Trophoblast cell (in vitro differentiated cells and primary cell): ENCODE data around the gene KLF6.

Experiments used
- DNase-seq, 2 donors: peaks; one replicate each; pipeline ENCODE4 v3.0.0-alpha.2; 2016
- H2AFZ ChIP-seq: 2 replicates; pipeline ENCODE4 v1.6.1; 2013; ENCODE audit warnings: low read length, moderate library complexity, mild to moderate bottlenecking; ENCODE audit not compliant: insufficient read depth, poor library complexity
- H2AK5ac ChIP-seq: 2 replicates; pipeline ENCODE4 v1.6.1; 2013; ENCODE audit warnings: mild to moderate bottlenecking, low read length
- H2BK120ac ChIP-seq: 2 replicates; pipeline ENCODE4 v1.6.1; 2013; ENCODE audit warnings: low read length, mild to moderate bottlenecking, moderate library complexity; ENCODE audit not compliant: insufficient read depth, poor library complexity
- H2BK12ac ChIP-seq: 2 replicates; pipeline ENCODE4 v1.6.1; 2013; ENCODE audit warnings: mild to moderate bottlenecking, low read length, moderate library complexity
- H2BK5ac ChIP-seq: 2 replicates; pipeline ENCODE4 v1.6.1; 2013; ENCODE audit warnings: low read length, low read depth, moderate library complexity, mild to moderate bottlenecking; ENCODE audit not compliant: poor library complexity
- H3K14ac ChIP-seq: 2 replicates; pipeline ENCODE4 v1.6.1; 2013; ENCODE audit warnings: mild to moderate bottlenecking, low read length
- H3K18ac ChIP-seq: 2 replicates; pipeline ENCODE4 v1.6.1; 2013; ENCODE audit warnings: mild to moderate bottlenecking, low read length
- H3K23ac ChIP-seq: 2 replicates; pipeline ENCODE4 v1.6.1; 2013; ENCODE audit warnings: low read length
- H3K27ac ChIP-seq: 2 replicates; pipeline ENCODE4 v1.5.1; 2013; ENCODE audit warnings: low read depth, mild to moderate bottlenecking, inconsistent platforms, low read length, moderate library complexity
- H3K27me3 ChIP-seq: 2 replicates; pipeline ENCODE4 v1.6.1; 2013; ENCODE audit warnings: inconsistent platforms, mild to moderate bottlenecking, low read length, moderate library complexity; ENCODE audit not compliant: insufficient read depth
- H3K36me3 ChIP-seq, 2 experiments: 1 replicate in 1 of 2; 2 replicates in 1 of 2; pipeline ENCODE4 v1.6.1; 2013; ENCODE audit warnings: low read length in 2 of 2, mild to moderate bottlenecking in 2 of 2, moderate library complexity in 1 of 2; ENCODE audit not compliant: insufficient read depth in 2 of 2, control insufficient read depth in 1 of 2
- H3K4ac ChIP-seq: 2 replicates; pipeline ENCODE4 v1.6.1; 2013; ENCODE audit warnings: low read depth, mild to moderate bottlenecking, low read length, moderate library complexity
- H3K4me1 ChIP-seq, 2 experiments: 1 replicate in 1 of 2; 2 replicates in 1 of 2; pipeline ENCODE4 v1.6.1; 2013; ENCODE audit warnings: low read length in 2 of 2, mild to moderate bottlenecking in 2 of 2, moderate library complexity in 1 of 2; ENCODE audit not compliant: insufficient read depth in 2 of 2, control insufficient read depth in 1 of 2
- H3K4me2 ChIP-seq: 2 replicates; pipeline ENCODE4 v1.6.1; 2013; ENCODE audit warnings: inconsistent platforms, mild to moderate bottlenecking, low read length, moderate library complexity
- H3K4me3 ChIP-seq: 2 replicates; pipeline ENCODE4 v1.5.1; 2013; ENCODE audit warnings: mild to moderate bottlenecking, low read depth, low read length, inconsistent platforms
- H3K79me1 ChIP-seq: one replicate; pipeline ENCODE4 v1.6.1; 2013; ENCODE audit warnings: low read length
- H3K79me2 ChIP-seq: 2 replicates; pipeline ENCODE4 v1.6.1; 2013; ENCODE audit warnings: low read length, mild to moderate bottlenecking; ENCODE audit not compliant: control insufficient read depth, insufficient read depth, poor library complexity
- H3K9ac ChIP-seq: 2 replicates; pipeline ENCODE4 v1.6.1; 2013; ENCODE audit warnings: mild to moderate bottlenecking, low read length
- H3K9me3 ChIP-seq: 2 replicates; pipeline ENCODE4 v1.6.1; 2013; ENCODE audit warnings: low read depth, mild to moderate bottlenecking, control low read depth, inconsistent platforms, low read length; ENCODE audit not compliant: insufficient read depth
- H4K12ac ChIP-seq: 2 replicates; pipeline ENCODE4 v1.6.1; 2013; ENCODE audit warnings: low read depth, mild to moderate bottlenecking, low read length, moderate library complexity
- H4K8ac ChIP-seq: 2 replicates; pipeline ENCODE4 v1.6.1; 2013; ENCODE audit warnings: low read depth, mild to moderate bottlenecking, low read length, moderate library complexity
- H4K91ac ChIP-seq: one replicate; pipeline ENCODE4 v1.6.1; 2013; ENCODE audit warnings: low read depth, mild to moderate bottlenecking, low read length, moderate library complexity
- WGBS: extraction: QIAGEN DNeasy Blood & Tissue Kit; methylation state at CpG from one replicate; pipeline ENCODE4 v1.1.7; 2013; ENCODE audit warnings: missing lambda C conversion rate; ENCODE audit not compliant: insufficient read length, insufficient coverage; ENCODE audit errors: extremely low coverage; 5-methylcytosine and 5-hydroxymethylcytosine counted together

The KLF6 gene

DNA sequence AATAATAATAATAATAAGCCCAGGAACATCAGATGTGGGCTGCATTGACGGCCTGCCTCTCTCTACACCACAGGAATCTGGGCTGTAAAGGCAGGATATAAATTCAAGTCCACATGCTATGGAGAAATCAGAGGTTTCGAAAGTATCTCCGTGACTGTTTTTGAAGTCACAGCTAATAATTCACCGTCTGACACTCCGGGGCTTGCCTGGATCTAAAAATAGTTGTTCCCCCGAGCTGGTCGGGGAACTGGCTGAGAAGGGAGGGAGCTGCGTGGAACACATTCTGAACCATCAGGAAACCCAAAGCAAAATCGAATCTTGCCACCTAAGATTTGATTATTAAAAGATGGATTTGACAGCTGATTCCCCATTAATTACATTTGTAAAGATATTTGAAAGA lies 35.4 kb downstream of the KLF6 start:
- Histone ChIP-seq H3K27ac (no peak overlapping the region), H3K4me2 (no peak overlapping the region), H3K4ac (no peak overlapping the region), H3K14ac (no peak overlapping the region), H3K79me1 (peaks cover under 1% of the 10 kb centered on the region), H3K9ac (no peak overlapping the region), H2AFZ (peak overlapping the region; percentile 13), H3K18ac (no peak overlapping the region), H2AK5ac (no peak overlapping the region), H2BK120ac (no peak overlapping the region), H3K4me1 (peaks cover under 1 to 5% of the 10 kb centered on the region in 2 experiments), H4K91ac (no peak overlapping the region), H3K9me3 (no peaks in the 10 kb centered on the region), H4K8ac (no peak overlapping the region), H3K79me2 (no peaks in the 10 kb centered on the region), H3K27me3 (no peaks in the 10 kb centered on the region), H3K36me3 (no peaks in the 10 kb centered on the region), H4K12ac (no peak overlapping the region), H3K4me3 (no peak overlapping the region), H2BK5ac (no peak overlapping the region), H3K23ac (no peak overlapping the region), H2BK12ac (no peak overlapping the region)
- no CpG with 5 or more reads among the region's 9 CpGs for WGBS
- peak; percentile 13 to 46 for DNase-seq

DNA sequence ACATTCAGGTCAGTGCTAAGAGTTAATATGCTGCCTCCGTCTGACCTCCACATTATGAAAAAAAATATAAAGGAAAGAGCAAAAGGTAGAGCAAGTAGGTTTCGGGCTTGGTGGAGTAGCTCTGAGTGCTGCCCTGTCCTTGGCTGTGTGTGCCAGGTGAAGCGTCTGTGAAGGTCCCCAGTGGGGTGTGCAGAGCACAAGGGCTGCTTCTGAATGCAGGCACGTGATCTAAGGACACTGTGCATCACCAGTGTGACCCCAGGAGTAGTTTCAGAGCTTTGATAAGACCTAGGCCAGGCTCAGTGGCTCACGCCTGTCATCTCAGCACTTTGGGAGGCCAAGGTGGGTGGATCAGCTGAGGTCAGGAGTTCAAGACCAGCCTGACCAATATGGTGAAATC lies 36.0 kb downstream of the KLF6 start:
- Histone ChIP-seq H3K27me3 (no peaks in the 10 kb centered on the region), H4K91ac (no peak overlapping the region), H3K79me2 (no peaks in the 10 kb centered on the region), H3K4ac (no peak overlapping the region), H3K18ac (no peak overlapping the region), H3K79me1 (no peaks in the 10 kb centered on the region), H2AFZ (no peak overlapping the region), H3K4me3 (no peak overlapping the region), H3K36me3 (no peaks in the 10 kb centered on the region), H2BK120ac (no peak overlapping the region), H3K14ac (no peak overlapping the region), H4K12ac (no peak overlapping the region), H3K9me3 (no peaks in the 10 kb centered on the region), H3K4me2 (no peak overlapping the region), H2BK5ac (no peak overlapping the region), H3K4me1 (peaks cover 0 to 4% of the 10 kb centered on the region in 2 experiments), H3K27ac (no peak overlapping the region), H4K8ac (no peak overlapping the region), H2BK12ac (no peak overlapping the region), H3K9ac (no peak overlapping the region), H3K23ac (no peak overlapping the region), H2AK5ac (peak overlapping the region; percentile 18)
- WGBS: no CpG with 5 or more reads among the region's 5 CpGs
- DNase-seq: no peak

DNA sequence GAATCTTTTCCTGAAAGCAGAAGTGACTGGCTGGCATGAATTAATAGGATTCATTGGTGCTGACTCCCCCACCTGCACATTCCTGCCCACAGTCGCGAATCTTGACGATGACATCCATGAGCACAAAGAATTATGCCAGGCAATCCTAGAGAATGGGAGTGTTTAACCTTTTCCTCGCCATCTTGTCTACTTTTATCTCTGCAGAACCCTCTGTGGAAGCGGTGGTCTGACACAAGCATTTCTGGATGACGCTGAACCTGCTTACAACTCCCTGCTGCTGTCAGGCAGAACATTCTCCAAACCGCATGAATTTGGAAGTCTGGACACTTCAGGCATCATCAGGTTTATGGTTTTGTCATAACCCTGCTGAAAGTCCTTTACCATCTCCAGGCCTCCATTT lies 36.5 kb downstream of the KLF6 start:
- H3K36me3 ChIP-seq: no peaks in the 10 kb centered on the region
- no peak overlapping the region for H4K8ac ChIP-seq
- no peak overlapping the region for H4K12ac ChIP-seq
- H3K9ac ChIP-seq: no peak overlapping the region
- H3K4me3 ChIP-seq: no peak overlapping the region
- no CpG with 5 or more reads among the region's 7 CpGs for WGBS
- H2AFZ ChIP-seq: peak overlapping the region; percentile 21
- H3K18ac ChIP-seq: no peak overlapping the region
- H3K79me1 ChIP-seq: no peaks in the 10 kb centered on the region
- no peak overlapping the region for H3K4me2 ChIP-seq
- H3K27me3 ChIP-seq: no peaks in the 10 kb centered on the region
- peaks cover 0 to 4% of the 10 kb centered on the region in 2 experiments for H3K4me1 ChIP-seq
- H4K91ac ChIP-seq: no peak overlapping the region
- H2BK5ac ChIP-seq: no peak overlapping the region
- H3K27ac ChIP-seq: no peak overlapping the region
- no peak overlapping the region for H3K4ac ChIP-seq
- no peak overlapping the region for H2BK120ac ChIP-seq
- H2AK5ac ChIP-seq: no peak overlapping the region
- H2BK12ac ChIP-seq: no peak overlapping the region
- no peak overlapping the region for H3K23ac ChIP-seq
- H3K79me2 ChIP-seq: no peaks in the 10 kb centered on the region
- no peaks in the 10 kb centered on the region for H3K9me3 ChIP-seq
- H3K14ac ChIP-seq: no peak overlapping the region
- no peak for DNase-seq

- H4K12ac ChIP-seq: no peak overlapping the region
- WGBS: no CpG with 5 or more reads among the region's 6 CpGs
- no peak overlapping the region for H2BK12ac ChIP-seq
Measured at GRCh38 chr10:3747984-3748383, 37.0 kb downstream of the KLF6 start.

More at GRCh38 chr10:3747984-3748383, 37.0 kb downstream of the KLF6 start:
- no peaks in the 10 kb centered on the region for H3K79me1 ChIP-seq
- no peak overlapping the region for H3K27ac ChIP-seq
- no peak overlapping the region for H3K4me2 ChIP-seq
- H3K27me3 ChIP-seq: no peaks in the 10 kb centered on the region
- no peak overlapping the region for H2BK120ac ChIP-seq
- no peak overlapping the region for H3K4me3 ChIP-seq
- H3K4me1 ChIP-seq: peaks cover 0 to 4% of the 10 kb centered on the region in 2 experiments
- no peaks in the 10 kb centered on the region for H3K79me2 ChIP-seq
- H3K18ac ChIP-seq: no peak overlapping the region
- no peak overlapping the region for H4K91ac ChIP-seq
- no peak overlapping the region for H2AK5ac ChIP-seq
- H3K14ac ChIP-seq: no peak overlapping the region
- no peak overlapping the region for H3K23ac ChIP-seq
- H3K36me3 ChIP-seq: no peaks in the 10 kb centered on the region
- DNase-seq: no peak
- no peaks in the 10 kb centered on the region for H3K9me3 ChIP-seq
- no peak overlapping the region for H2AFZ ChIP-seq
- H3K9ac ChIP-seq: no peak overlapping the region
- H4K8ac ChIP-seq: no peak overlapping the region
- no peak overlapping the region for H3K4ac ChIP-seq
- no peak overlapping the region for H2BK5ac ChIP-seq
